Activated CD4-positive, alpha-beta T cell treated with anti-CD3 and anti-CD28 coated beads for 1 hour (primary cell): ENCODE results near the gene ATP1A2.

Source experiments
- DNase-seq: peaks from one replicate; pipeline ENCODE4 v3.0.0-alpha.2; 2020

The ATP1A2 gene

DNA sequence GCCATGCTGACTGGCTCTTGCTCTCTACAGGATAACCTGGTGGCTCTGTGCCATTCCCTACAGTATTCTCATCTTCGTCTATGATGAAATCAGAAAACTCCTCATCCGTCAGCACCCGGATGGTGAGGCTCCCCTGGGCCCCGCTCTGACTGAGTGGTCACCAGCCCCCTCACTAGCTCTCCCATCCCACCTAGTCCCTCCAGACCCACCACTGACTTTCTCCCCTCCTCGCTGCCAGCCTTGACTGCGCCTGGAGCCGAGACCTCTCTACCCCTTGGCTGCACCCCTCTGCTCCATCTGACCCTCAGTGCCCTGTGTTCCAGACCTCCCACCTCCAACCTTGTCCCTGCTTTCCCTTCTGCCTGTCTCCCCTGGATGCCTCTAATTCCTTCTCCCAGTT, 70.7 kb downstream of the ATP1A2 start:
- DNase-seq, result no peak

DNA sequence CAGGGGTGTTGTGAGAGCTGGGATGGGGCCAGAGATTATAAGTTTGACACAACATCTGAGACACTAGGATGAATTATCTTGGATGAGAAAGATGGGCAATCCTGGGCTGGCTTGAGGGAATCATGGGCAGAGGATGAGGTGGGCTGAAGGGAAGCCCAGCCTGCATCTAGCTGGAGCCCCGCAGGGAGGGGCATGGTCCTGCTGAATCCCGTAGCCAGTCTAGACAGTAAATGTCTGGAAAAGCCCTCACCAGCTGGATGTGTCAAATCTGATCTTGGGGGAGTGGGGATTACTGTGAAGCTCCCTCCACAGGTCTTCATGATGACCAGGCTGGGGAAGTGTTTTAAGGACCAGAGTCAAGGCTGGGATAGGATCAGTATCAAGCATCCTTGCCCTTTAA, 71.2 kb downstream of the ATP1A2 start:
- DNase-seq, result no peak

DNA sequence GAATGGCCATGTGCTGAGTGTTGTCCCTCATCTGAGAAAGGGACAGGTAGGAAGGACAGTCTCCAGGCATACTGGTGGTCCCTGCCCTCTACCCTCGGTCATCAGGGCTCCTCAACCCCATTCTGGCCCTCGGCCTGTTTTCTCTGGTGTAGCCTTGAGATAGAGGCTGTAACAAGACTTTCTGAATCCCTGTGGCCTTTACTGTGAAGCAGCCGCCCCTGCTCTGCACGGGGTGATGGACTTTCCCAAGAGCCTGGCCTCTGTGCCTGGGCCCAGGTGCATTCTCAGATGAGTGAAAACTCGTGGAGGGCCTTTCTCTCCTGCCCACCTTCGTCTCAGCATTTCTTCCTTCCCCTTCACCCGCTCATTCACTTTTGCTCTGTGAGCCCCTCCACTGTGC, 71.8 kb downstream of the ATP1A2 start:
- DNase-seq, result no peak

DNA sequence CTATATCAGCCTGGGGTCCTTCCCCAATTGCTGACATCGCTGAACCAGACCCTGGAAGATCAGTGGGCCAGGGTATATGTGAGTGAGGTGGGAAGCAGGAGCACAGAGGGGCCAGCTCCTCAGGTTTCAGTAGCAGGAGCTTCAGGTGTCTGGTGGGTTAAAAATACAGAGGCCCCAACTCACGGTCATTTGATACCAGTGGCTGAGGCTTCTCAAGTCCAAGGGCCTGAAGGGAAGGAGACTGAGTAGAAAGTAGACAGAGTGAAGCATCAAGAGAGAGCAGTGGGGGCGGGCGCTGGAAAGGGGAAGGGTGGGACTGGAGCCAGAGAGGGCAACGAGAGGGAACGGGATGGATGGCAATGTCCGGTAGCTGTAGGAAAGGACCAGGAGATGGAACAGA, 72.8 kb downstream of the ATP1A2 start:
- no peak for DNase-seq

DNA sequence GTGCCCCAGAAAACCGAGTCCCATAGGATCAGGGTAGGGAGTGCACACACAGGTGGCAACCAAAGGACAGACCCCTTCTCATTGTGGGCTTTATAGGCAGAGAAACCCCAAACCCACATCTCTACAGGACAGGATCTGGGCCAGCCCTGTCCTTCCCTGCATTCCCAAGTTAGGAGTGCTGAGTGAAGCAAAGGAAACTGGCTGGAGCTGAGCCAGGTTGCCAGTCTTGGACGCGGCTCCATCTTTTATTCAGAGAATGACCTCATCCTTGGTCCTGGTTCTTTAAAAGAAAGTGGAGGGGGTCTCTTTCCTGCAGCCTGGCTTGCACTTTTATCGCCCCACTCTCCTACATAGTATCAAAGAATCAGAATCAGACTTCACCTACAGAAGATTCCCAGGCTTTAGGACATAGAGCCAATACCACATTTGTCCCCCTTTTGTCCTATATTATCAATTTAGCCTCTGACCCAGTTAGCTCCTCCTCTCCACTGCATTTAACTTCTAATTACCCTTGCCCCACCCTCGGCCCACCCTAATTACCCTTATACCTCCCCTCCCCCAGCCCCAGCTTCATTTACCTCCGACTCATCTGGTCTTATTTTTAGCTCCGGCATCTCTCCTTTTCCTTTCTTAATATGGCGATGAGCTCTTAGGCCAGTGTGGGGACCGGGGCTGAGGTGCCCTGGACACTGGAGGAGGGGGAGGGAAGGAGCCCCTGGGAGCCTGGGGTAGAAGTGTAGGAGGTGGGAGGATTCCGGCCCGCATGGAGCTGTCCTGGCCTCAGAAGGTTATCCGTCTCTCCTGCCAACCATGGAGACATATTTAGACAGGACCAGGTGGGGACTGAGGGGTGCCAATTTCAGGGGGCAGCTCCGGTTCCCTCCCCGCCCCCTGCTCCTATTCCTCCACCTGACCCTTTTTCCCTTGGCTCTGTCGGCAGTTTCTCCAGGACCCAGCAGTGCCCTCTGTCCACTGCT, 74.4 kb downstream of the ATP1A2 start, which contains the start of gene CASQ1:
CASQ1 (plus strand) TSS at position 927 of the 977 bp plus-strand sequence. CDS start 177 bp downstream, outside the sequence.
- no peak for DNase-seq

DNA sequence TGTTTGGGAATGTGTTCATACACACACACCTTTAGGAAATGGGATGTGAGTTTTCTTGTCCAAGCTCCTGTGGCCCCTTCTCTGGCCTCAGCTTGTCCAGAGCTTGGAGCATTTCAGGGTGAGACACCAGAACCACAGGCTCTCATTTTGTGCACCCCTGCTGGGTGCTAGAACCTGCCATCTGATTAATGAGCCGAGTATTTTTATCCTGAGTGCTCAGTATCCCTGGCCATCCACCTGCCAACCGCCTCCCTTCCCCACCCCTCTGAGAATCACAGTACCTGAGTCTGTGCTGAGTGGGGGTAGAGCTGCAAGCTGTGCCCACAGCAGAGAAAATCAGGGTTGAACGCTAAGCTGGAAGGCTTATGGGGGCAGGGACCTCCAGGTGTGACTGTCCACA, 76.2 kb downstream of the ATP1A2 start:
- no peak for DNase-seq

DNA sequence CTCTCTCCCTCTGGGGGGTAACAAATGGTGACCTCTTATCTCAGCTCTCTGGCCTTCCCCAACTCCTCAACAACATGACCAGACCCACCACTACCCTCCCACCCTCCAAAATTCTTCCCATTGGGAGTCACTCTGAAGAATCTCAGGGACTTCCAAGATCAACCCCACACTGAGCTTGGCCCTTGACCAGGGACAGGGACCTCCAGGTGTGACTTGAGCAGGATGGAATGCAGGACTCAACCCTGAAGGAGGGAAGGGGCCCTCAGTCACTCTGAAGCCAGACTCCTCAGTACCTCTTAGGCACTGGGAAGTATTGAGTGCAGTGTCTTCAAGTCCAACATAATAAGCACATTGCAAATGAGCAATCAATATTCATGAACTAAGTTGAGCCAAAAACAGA, 76.7 kb downstream of the ATP1A2 start:
- no peak for DNase-seq
